Brain pericyte (primary cell): ENCODE measurements around the gene RGS7.

Source experiments
- DNase-seq: peaks from one replicate; pipeline ENCODE4 v3.0.0-alpha.2; 2012; ENCODE audit warnings: low read depth, low spot score

Gene RGS7

DNA sequence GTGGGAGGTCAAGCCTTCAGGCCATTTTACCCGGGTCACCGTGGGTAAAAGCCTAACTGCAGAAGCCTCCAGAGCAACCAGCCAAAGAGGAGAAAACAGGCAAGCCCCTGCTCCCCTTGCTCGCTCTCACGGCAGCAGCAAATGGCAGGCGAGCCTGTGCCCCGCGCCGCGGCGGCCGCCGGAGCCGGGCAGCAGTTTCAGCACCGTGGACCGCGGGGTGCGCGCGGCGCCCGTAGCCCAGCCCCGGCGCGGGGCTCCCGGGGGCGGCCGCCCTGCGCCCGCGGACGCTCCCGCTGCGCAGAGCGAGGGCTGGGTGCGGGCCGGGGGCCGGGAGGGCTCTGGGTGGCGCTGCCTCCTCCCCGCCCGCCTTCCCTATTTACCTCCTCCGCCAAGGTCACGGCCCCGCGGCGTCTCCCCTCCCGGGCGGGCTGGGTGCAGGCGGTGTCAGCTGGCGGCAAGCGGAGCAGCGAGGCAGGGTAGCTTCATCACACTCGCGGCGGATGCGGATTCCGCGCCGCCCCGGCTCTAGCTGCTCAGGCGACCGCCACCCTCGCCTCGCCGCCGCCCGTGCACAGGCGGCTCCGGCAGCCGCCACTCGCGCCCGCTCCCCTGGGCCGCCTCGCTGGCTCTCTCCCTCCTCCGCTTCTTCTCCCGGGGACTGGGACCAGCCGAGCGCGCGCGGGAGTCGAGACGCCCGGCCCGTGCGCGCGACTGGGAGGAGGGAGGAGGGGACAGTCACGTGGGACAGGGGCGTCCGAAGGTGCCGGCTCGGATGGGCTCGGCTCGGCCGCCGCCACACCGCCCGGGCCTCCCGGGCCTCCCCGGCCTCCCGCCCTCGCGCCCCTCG, at the start of gene RGS7:
Gene RGS7 (minus strand): TSS at position 687 of the 847 bp plus-strand sequence.
- peak; percentile 13 for DNase-seq

DNA sequence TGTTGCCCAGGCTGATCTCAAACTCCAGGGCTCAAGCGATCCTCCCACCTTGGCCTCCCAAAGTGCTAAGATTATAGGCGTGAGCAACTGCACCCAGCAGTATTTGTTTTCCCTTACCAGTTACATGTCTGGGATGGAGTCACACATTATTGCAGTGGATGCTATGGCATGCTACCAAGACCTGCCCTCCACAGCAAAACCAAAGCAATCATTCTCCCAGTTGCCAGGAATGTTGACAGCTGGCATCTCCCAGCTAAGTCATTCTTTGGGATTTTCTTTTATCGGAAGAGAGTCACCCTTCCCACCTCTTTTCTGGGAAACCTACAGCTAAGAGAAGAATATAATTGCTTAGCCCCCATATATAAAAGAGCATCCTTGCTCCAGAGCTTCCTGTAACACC, 49.4 kb upstream of the RGS7 start:
- DNase-seq: no peak

DNA sequence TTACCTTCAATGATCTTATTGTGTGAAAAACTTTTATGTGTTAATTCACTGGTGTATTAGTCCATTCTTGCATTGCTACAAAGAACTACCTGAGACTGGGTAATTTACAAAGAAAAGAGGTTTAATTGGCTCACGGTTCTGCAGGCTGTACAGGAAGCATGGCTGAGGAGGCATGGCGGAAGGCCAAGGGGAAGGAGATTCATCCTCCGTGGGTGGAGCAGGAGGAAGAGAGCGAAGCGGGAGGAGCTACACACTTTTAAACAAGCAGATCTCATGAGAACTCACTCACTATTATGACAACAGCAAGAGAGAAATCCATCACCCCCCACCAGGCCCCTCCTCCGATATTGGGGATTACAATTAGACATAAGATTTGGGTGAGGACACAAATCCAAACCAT, 44.2 kb upstream of the RGS7 start:
- no peak for DNase-seq

DNA sequence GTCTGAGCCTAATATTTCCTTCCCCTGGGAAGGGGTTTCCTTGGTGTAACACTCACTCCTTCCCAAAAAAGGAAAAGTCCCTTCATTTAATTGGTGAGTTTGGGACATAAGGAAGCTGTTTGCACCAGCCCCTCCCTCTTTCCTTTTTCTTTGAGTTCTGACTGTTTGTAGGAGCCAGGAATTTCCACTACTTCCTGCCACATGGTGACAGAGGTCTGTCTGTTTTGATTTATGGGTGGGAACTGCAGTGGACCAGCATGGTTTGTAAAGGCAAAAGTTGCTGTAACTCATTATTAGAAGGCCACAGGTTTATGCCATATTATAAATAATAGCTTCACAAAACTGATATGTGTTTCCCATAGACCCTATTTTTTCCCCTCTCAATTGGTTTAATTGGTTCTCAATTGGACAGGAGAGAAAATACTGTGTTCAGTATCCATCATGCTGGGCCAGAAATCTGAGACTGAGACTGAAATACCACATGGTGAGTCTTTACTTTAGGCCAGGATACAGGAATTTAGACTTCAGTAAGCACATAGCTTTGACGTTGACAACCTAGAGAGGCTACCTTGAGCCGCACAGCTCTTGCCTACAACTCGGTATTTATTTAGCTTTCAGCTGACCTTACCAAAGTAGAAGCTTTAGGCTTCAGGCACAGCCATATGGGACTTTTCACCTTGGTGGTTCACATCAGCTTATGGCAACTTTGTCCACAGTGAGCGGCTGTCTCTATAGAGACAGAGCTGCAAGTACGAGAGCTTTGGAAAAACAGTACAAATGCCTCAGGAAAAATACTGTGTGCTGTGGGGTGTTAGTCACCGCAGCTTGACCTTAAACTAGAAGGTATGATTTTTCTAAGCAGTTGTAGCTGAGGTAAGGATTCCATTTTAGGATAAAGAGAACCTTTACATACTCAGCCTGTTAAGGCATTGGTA, 40.0 kb upstream of the RGS7 start:
- peak; percentile 26 for DNase-seq

DNA sequence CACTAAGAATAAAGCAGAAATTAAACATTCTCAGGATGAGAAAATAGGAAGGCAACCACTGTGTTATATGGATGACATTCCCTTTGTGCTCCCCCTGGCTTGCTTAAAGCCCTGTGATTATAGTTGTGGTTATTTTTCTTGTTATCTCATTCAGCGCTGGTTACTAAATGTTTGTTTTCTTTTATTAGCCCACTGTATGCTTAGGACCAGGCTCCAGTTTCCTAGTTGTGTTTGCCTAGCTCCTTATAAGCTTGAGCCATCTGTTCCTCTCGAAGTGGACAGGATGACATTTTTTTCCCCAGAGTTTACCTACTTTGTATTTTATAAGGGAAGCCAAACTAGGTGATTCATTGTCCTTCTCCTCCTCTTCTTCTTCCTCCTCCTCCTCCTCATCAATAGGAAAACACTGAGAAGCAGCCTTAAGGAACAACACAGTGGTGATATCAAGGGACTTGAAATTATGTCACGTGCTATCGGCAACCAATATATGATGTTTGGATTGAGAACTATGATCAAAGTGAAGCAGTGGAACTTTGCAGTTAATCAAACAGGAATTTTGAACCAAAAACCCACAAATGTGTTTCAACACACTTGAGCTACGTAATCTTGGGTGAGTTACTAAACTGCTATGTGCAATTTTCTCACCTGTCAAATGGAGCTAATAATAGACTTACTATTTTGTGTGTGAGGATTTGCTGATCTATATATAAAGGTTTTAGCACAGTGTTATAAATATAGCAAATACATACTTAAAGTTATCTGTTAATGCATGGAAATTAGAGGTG, 35.1 kb upstream of the RGS7 start:
- DNase-seq: no peak

DNA sequence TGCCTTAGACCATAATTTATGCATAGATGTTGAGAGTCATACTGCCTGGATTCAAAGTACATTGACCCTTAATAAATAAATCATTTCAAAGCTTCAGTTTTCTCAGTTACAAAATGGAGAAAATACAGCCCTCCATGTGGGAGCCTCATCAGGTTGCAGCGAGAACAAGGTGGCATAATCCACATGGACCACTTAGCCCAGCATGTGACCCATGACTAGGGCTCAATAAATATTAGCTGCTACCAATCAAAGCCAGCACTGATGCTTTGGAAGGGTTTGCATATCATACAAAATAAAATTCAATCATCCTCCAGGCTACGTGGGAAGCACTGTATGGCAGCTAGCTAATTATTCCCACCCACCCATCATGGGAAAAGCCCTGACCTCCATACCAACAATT, 33.5 kb upstream of the RGS7 start:
- no peak for DNase-seq

DNA sequence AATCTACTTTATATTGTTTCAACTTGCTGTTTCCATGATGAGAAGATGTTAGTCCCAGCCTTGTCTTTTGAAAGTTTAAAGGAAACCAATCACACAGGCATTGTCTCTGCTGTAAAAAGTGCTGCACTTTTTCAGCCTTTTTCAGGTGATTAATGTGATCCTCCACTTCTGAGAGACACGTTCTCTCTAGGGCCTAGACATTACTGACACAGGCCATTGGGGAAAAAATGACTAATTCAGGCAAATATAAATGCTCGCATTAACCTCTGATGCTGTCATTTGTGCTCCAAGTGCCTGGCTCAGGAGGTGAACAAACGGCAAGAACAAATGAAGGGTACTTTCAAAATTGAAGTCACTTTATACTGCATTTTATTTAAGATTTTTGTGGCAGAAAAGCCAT, 32.4 kb upstream of the RGS7 start:
- DNase-seq: no peak

DNA sequence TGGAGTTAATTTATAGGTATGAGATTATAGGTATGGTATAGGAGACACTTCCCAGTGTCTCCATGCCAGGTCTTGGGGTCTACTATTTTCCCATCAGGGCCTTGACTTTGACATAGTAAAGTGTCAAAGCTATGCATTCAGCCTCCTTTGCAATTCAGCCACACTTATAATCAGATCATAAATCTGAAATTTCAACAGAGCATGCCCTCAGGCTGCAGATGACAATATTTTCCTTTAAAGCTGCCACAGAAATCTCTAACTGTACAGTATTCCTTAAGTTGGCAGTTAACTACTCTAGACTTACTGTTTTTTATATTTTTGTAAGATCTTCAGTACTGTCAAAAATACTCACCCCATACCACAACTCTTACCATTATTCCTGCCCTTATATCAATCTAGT, 30.2 kb upstream of the RGS7 start:
- DNase-seq: no peak

DNA sequence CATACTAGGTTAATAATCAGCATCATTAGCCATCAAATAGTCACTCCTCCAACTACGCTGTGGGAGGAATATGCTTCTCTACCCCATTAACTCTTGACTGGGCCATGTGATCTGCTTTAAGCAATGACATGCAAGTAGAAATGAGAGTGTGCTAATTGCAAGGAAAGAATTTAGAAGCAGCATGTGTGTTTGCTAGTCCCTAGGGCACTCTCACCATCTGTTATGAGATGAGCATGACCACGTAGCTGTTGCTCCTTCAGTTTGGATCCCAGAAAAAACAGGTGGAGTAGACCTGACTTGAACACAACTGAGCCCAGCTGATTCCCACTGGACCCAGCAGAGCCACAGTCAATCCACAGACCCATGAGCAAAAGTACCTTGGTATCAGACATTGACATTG, 19.7 kb upstream of the RGS7 start:
- no peak for DNase-seq

DNA sequence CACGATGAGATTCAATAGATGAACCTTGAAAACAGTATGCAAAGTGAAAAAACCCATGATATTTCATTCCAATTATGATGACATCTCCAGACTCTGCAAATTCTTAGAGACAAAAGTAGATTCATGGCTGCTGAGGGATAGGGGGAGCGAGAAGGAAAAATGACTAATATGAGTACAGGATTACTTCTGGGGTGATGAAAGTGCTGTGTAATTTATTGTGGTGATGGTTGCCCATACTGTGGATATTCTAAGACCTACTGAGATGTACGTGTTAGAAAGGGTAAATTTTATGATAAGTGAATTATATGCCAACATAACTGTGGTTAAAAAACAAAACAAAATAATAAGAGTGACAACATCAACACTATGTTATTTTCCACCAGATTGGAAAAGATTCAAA, 18.9 kb upstream of the RGS7 start:
- DNase-seq: no peak

DNA sequence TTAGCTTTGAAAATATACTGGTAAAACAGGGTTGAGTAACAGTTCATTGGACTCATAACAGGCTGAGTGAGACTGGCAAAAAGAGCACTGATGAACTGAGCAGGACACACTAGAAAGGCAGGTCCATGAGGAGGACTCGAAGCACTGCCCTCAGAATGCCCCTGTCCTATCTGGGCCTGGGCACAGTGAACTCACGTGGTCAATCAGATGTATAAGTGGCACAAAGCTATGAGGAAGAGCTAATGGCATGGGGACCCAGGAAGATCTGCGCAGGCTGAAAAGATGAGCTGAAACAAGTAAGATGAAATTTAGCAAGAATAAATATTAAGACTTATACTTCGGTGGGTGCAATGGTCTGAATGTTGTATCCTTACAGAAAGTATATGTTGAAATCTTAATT, 9.2 kb upstream of the RGS7 start:
- no peak for DNase-seq

DNA sequence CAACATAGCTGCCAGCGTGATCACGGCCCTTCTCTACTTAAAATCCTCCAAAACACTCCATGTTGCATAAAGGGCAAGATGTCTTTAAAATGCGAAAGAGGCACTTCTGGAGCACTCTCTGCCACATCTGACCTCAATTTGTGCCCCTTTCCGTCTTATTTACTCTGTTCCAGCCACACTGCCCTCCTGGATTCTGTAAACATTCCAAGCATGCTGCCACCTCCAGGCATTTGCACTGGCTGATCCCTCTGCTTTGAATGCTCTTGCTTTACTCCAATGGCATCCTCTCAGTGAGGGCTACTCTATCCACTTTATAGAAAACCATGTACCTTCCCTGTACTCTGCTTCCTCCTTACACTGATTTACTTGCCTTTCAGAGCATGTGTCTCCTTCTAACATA, 5.3 kb upstream of the RGS7 start:
- no peak for DNase-seq

DNA sequence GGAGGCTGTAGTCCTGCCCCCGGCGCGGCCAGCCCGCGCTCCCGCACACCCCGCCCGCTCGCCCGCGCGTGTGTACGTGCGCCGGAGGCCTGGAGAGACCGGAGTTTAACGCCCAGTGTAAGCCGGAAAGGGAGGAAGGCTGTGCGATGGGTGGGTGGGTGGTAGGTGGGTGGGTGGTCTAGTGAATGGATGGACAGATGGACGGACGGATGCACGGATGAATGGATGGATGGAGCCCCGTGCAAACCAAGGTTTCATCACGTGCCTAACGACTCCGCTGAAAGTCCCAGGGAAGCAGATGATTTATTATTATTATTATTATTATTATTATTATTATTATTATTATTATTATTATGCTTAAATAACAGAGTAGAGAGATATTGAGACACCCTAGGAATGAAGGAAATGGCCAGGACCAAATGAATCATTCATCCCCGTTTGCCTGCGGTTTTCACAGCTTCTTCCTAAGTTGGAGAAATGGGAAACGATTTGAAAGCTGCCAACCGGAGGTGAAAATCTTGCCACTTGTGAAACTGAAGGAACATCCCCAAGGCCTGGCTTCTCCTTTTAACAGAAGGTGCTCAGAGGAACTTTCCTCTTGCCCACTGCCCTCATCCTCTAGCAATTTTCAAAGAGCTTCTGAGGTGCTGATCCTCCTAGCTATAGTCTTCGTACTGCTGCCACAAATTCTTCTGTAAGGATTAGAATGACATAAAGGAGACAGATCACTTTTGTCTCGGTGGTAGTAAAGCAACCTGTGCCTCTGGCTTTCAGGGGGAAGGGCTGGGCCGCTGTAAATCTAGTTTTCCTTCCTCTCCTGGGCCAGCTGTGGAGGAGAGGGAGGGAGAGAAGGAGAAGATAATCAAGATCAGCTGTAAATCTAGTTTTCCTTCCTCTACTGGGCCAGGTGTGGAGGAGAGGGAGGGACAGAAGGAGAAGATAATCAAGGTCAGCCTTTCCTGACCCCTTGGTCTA, 648 bp upstream of the RGS7 start:
- no peak for DNase-seq

DNA sequence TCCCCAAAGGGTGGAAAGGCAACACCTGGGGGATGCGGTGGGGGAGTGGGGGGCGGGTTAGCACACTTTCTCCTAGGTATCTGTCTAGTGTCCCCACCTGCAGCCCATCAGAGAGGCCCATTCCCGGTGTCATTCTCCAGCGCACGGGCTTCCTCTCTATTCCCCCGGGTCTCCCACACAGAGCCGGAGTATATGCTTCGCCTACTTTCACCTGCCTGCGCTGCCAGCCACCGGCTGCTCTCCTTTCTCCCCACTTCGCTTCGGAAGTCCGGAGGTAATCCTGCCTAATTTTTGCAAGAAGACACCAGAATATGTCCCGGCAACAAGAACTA, 852 bp downstream of the RGS7 start:
- DNase-seq: no peak

DNA sequence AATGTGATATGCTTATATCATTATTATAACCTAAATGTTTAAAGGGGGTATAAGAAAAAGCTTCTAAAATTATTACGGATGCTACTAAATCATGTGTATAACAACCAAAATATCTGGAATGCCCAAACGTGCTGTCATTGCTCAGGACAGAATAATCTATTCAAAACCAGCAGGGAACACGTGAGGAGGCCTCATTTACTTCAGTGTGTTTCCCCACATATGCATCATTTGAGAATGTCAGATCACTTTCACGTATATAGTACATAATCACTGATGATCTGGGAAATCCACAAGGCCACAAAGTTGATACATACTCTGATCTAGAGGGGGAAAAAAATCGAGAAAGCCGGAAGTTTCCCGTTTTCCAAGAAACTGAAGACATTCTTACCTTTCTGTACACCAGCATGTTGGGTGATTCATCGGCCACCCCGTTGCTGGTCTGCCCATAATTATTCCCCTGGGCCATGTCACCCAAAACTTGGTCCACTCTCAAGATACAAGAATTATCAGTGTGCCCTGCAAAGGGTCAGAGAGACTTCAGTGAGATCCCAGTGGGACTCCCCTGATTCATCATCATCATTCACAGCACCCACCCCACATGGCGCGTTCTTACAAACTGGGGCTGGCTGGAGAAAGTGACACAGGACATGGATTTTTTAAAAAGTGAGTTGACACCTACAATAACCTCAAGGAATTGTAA, 1.5 kb downstream of the RGS7 start:
- DNase-seq: no peak

DNA sequence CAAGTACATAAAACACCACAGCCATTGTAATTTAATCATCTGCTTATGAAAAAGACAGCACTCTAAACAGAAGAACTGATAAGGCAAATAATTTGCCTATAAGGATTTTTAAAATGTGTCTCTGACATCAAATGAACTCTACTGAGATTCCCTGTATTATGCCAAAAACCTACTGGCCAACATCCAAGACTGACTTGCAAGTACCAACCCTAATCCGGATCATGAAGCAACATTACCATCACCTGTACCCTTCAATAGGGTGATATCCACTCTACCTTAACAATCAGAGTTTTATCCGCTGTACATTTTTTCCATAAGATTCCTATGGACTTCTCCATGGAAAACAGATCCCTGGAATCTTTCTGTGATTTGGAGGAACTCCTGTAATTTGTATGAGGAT, 4.6 kb downstream of the RGS7 start:
- no peak for DNase-seq

DNA sequence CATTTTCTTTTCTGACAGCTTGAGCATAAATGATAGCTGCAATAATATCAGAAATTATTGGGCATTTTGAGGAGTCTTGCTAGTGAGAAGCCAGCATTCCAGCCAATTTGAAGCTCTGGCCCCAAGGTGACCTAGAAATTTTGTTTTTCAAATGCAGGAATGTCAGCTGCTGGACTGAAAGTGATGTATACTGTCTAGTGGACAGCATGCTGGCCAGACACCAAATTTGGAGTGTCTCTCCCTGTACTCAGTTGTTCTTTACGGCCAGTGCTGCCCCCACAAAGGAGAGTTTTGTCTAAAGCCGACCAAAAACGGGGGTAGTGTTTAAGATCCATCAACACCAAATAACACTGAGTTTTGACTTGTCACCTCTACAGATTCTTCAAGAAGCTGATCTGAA, 5.2 kb downstream of the RGS7 start:
- DNase-seq: no peak

DNA sequence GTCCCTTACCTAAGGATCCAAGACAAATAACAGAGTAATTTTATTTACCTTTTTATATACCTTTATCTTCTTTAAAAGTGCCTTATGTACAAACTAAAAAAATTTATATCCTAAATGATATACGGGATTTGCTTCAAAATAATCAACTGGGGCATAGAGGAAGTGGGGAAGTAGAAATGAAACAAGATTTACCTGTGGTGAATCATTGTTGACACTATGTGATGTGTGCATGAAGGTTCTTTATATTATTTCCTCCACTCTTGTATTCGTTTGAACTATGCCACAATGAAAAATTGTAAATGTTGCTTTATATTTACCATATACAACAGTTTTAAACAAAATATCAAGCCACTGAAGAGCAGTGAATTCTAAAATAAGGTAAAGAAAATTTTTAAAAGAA, 13.0 kb downstream of the RGS7 start:
- DNase-seq: no peak

DNA sequence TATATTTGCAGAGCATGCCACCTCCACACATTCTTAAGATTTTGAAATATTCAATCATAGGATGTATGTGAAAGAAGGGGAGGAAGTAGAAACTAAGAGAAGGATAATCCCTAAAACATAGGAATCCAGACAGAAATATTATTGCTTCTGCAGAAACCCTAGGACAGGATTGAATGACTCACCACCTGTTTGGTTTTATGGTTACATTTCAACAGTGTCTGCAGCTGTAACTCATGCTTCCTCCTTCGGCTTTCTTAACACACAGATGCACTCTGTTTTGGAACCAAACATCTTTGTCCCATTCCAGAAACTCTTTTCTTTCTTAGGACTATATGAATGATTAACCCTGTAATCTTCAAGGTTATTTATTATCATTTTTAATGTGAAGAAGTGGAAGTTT, 20.7 kb downstream of the RGS7 start:
- no peak for DNase-seq

DNA sequence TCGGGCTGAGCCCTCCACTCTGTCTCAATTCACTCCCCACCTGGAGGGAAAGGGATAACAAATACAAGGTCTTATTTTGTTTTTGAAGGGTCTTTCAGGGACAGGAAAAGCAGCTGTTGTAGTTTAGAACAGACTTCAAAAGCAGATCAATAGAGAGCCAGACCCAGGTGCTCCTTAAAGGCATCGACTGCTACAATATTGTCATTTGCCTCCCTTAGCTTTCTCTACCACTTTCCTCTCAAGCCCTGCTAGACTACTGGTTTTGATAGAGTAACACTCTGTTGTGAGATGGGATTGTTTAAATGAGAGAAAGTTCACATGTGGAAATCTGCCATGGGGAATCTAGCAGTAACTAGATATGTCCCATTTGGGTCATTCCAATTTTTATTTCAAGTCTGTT, 24.0 kb downstream of the RGS7 start:
- DNase-seq: no peak
